HepG2 (cell line): Measurements from ENCODE around the gene CS. TPM values are rescaled to one million over a fixed set of nuclear protein-coding genes. Genes with fewer than 3 reads are reported as not detected.
A peak's percentile ranks its signal among the peaks of the same experiment; 100 is the strongest.

Experiments used
- ATAC-seq: fragments of 200-7000 bp; cut with Tn5 transposase; 3 replicates; pipeline ENCODE4 v1.9.1; 2020; ENCODE audit warnings: mild to moderate bottlenecking, moderate library complexity
- BruUV-seq: library from RNA; stranded (reverse); fragments of 400-500 nt; replicated peaks from 2 replicates; lab custom pipeline; 2021; lab: Mats Ljungman, UMichigan
- CTCF ChIA-PET: fragments of 300-600 bp; formaldehyde crosslinking; extraction: SDS; loops from one replicate; lab custom pipeline; 2021; ENCODE audit warnings: low total read pairs, inconsistent platforms, low intra/inter-chr PET ratio; lab: Yijun Ruan, JAX
- POLR2A ChIA-PET: fragments of 350-600 bp; sonication (Branson Sonifier 250); formaldehyde crosslinking; loops from one replicate; lab custom pipeline; 2020; ENCODE audit warnings: antibody characterized with exemption, inconsistent platforms; lab: Yijun Ruan, JAX
- DNase-seq: peaks from one replicate; pipeline ENCODE4 v3.0.0-alpha.2; 2015; ENCODE audit warnings: low spot score
- FAIRE-seq: peaks from 3 replicates; lab custom pipeline; 2011; peaks lifted over from hg19 to GRCh38; lab: Jason Lieb, UNC
- H2AFZ ChIP-seq: one replicate; pipeline ENCODE4 v1.6.1; 2011; ENCODE audit warnings: low read length, inconsistent platforms
- H3K27ac ChIP-seq: fragments of 300-600 bp; 3 replicates; pipeline ENCODE4 v1.8.0; 2011; ENCODE audit warnings: mixed run types, mild to moderate bottlenecking, mixed read lengths, low read length, inconsistent platforms; ENCODE audit not compliant: insufficient read depth; ENCODE audit errors: extremely low read length
- H3K27me3 ChIP-seq, 2 experiments: fragments of 200-600 bp in 1 of 2; 2 replicates in 1 of 2; 3 replicates in 1 of 2; pipeline versions ENCODE4 v1.6.0 to v1.8.0; 2011; ENCODE audit warnings: low read length in 2 of 2, mild to moderate bottlenecking in 2 of 2, moderate library complexity in 2 of 2, inconsistent platforms in 1 of 2; ENCODE audit not compliant: insufficient read depth in 2 of 2, control insufficient read depth in 1 of 2
- H3K36me3 ChIP-seq, 2 experiments: fragments of 200-600 bp in 1 of 2; replicated peaks in 1 of 2; 2 replicates in 1 of 2; 3 replicates in 1 of 2; pipeline versions ENCODE4 v1.5.1 to v1.8.0; 2011; ENCODE audit warnings: low read length in 2 of 2, inconsistent platforms in 1 of 2; ENCODE audit not compliant: insufficient read depth in 2 of 2, control insufficient read depth in 1 of 2
- H3K4me1 ChIP-seq: 2 replicates; pipeline ENCODE4 v1.5.1; 2012; ENCODE audit warnings: low read length, inconsistent platforms; ENCODE audit not compliant: insufficient read depth
- H3K4me2 ChIP-seq: 2 replicates; pipeline ENCODE4 v1.6.0; 2011; ENCODE audit warnings: low read depth, low read length, inconsistent platforms
- H3K4me3 ChIP-seq, 3 experiments: fragments of 200-600 bp in 1 of 3; sonication (generic), shearing (Covaris generic) in 1 of 3; replicated peaks in 1 of 3; 2 replicates each; pipeline ENCODE4 v1.5.1; 2011 to 2016; ENCODE audit warnings: low read length in 3 of 3, inconsistent platforms in 2 of 3, low read depth in 2 of 3, mild to moderate bottlenecking in 2 of 3, control low read depth in 1 of 3, mixed read lengths in 1 of 3; ENCODE audit not compliant: insufficient read depth in 1 of 3
- H3K79me2 ChIP-seq: one replicate; pipeline ENCODE4 v1.6.1; 2011; ENCODE audit warnings: low read length, inconsistent platforms; ENCODE audit not compliant: insufficient read depth
- H3K9ac ChIP-seq: 2 replicates; pipeline ENCODE4 v1.6.0; 2011; ENCODE audit warnings: mild to moderate bottlenecking, low read depth, low read length, inconsistent platforms; ENCODE audit not compliant: insufficient read depth
- H3K9me3 ChIP-seq: 2 replicates; pipeline ENCODE4 v1.5.1; 2012; ENCODE audit warnings: mild to moderate bottlenecking, low read length
- H4K20me1 ChIP-seq: 2 replicates; pipeline ENCODE4 v1.6.0; 2011; ENCODE audit warnings: inconsistent platforms, mild to moderate bottlenecking, low read length, moderate library complexity; ENCODE audit not compliant: insufficient read depth
- CEBPG ChIP-seq: IDR thresholded peaks from 2 replicates; pipeline ENCODE4 v1.6.1; 2016
- DMAP1 ChIP-seq: IDR thresholded peaks from 2 replicates; pipeline ENCODE4 v1.6.1; 2016
- KMT2B ChIP-seq: IDR thresholded peaks from 2 replicates; pipeline ENCODE4 v1.6.1; 2016; ENCODE audit warnings: missing genetic modification reagents, missing compliant biosample characterization
- NCOA1 ChIP-seq: sonication (generic); formaldehyde crosslinking; IDR thresholded peaks from 2 replicates; pipeline ENCODE4 v1.9.0; 2021; ENCODE audit warnings: missing genetic modification reagents
- NCOA5 ChIP-seq: sonication (generic); formaldehyde crosslinking; IDR thresholded peaks from 2 replicates; pipeline ENCODE4 v1.4.0; 2020; ENCODE audit warnings: missing genetic modification reagents
- POLR2G ChIP-seq: fragments of 200-400 bp; formaldehyde crosslinking; IDR thresholded peaks from 2 replicates; pipeline ENCODE4 v1.6.1; 2018; ENCODE audit warnings: mild to moderate bottlenecking, low read depth, low read length, moderate library complexity
- ZBTB42 ChIP-seq: sonication (generic); formaldehyde crosslinking; IDR thresholded peaks from 2 replicates; pipeline ENCODE4 v1.5.0; 2020; ENCODE audit warnings: mild to moderate bottlenecking, missing genetic modification reagents
- ZNF296 ChIP-seq: sonication (generic); formaldehyde crosslinking; conservative IDR thresholded peaks from 2 replicates; pipeline ENCODE4 v1.5.0; 2020; ENCODE audit warnings: mild to moderate bottlenecking, missing genetic modification reagents
- ZNF331 ChIP-seq: sonication (generic); formaldehyde crosslinking; IDR thresholded peaks from 2 replicates; pipeline ENCODE4 v1.4.0; 2020; ENCODE audit warnings: missing genetic modification reagents
- ZNF570 ChIP-seq: sonication (generic); formaldehyde crosslinking; IDR thresholded peaks from 2 replicates; pipeline ENCODE4 v1.4.0; 2020; ENCODE audit warnings: mild to moderate bottlenecking, missing genetic modification reagents, borderline replicate concordance
- ZNF724P ChIP-seq: sonication (generic); formaldehyde crosslinking; IDR thresholded peaks from 2 replicates; pipeline ENCODE4 v1.8.0; 2022; ENCODE audit warnings: missing genetic modification reagents, borderline replicate concordance
- WGBS: methylation state at CpG from one replicate; pipeline ENCODE4 v1.1.6; 2017; ENCODE audit warnings: low lambda C conversion rate; 5-methylcytosine and 5-hydroxymethylcytosine counted together
- in situ Hi-C: cut with HindIII; loops from 2 replicates; pipeline ENCODE4 v1.10.0; 2017; ENCODE audit warnings: low pct_unique_long_range_greater_than_20kb; ENCODE audit not compliant: extremely low pct_ligation_motif_present
- intact Hi-C: fragments of 100-400 bp; cut with micrococcal nuclease; formaldehyde crosslinking; loops from one replicate; pipeline ENCODE4 v1.10.0; 2022; ENCODE audit not compliant: unreplicated experiment
- polyA plus RNA-seq, 8 experiments: library from polyadenylated mRNA; depleted of rRNA in 3 of 8; stranded (reverse) in 7 of 8; unstranded in 1 of 8; fragments of >200 nt; fragmentation: Illumina TruSeq in 4 of 8; extraction: Trizol in 4 of 8; gene quantifications; 2 replicates each; pipeline versions ENCODE4 v1.2.1 to v1.2.3, GENCODE V29; 2011 to 2016; ENCODE audit warnings: low read depth in 4 of 8, missing spikeins in 1 of 8, mixed read lengths in 1 of 8; ENCODE audit not compliant: insufficient read depth in 1 of 8
- total RNA-seq, 5 experiments: library from RNA; depleted of rRNA; stranded (reverse); fragments of >200 nt; fragmentation: Illumina TruSeq; extraction: Trizol; gene quantifications; 2 replicates each; pipeline ENCODE4 v1.2.3, GENCODE V29; 2016; ENCODE audit warnings: low read depth in 1 of 5
- TF ChIP-seq, protein P1 (sequence below): sonication (generic); formaldehyde crosslinking; IDR thresholded peaks from 2 replicates; pipeline ENCODE4 v1.5.1; 2020; ENCODE audit warnings: mild to moderate bottlenecking, moderate library complexity, missing genetic modification reagents
- TF ChIP-seq, protein P2 (sequence below): sonication (generic); formaldehyde crosslinking; IDR thresholded peaks from 2 replicates; pipeline ENCODE4 v1.5.0; 2020; ENCODE audit warnings: mild to moderate bottlenecking, missing genetic modification reagents
- TF ChIP-seq, protein P3 (sequence below): sonication (generic); formaldehyde crosslinking; IDR thresholded peaks from 2 replicates; pipeline ENCODE4 v1.8.1; 2023; ENCODE audit warnings: mild to moderate bottlenecking, missing genetic modification reagents
- TF ChIP-seq, protein P4 (sequence below): sonication (generic); formaldehyde crosslinking; IDR thresholded peaks from 2 replicates; pipeline ENCODE4 v1.8.1; 2023; ENCODE audit warnings: missing genetic modification reagents, inconsistent platforms, borderline replicate concordance

Gene CS
- total and polyA plus RNA-seq, 2 of the 13 experiments (the other 11 are each of a cell fraction or from before 2014, with no cell fraction given) = 173 to 175 TPM

DNA sequence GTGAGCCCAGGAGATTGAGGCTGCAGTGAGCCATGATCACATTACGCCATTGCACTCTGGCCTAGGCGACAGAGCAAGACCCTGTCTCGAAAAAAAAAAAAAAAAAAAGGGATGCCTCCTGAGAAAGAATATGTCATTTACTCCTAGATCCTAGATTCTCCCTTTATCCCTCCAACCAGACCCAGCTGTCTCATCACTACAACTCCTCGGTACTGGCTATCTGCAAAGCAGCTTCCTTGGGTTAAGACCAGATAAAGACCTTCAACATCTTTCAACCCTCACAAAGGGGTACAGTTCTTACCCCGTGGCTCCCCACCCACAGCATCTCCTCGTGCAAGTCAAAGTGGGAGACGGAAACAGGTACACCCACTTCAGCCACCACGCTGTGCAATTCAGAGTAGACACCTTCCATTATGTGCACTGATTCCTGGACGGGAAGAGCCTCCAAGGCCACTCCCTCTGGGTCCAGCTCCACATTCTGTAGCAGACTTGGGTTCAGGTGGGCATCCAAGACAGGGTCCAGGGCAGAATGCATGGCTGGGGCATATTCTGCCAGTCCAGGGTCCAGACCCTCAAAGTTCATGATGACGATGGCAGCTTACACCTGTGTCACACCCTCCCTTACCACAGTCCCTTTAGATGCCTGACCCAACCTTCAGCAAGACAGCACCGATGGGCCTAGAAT, 32.5 kb upstream of the CS start:
- Histone ChIP-seq H3K9ac (peak overlapping the region; percentile 83; the same call in 1 of the 2 replicates), H3K4me1 (peaks cover 36% of the 10 kb centered on the region), H3K36me3 (peaks cover 3 to 9% of the 10 kb centered on the region in 2 experiments; a peak in 2 of 5 replicates), H3K79me2 (no peaks in the 10 kb centered on the region), H3K9me3 (no peaks in the 10 kb centered on the region), H3K27me3 (no peaks in the 10 kb centered on the region; a peak in 1 of 5 replicates), H2AFZ (no peak overlapping the region), H3K4me3 (peak overlapping the region; percentile 49 to 74 (median 71); a peak in 5 of 6 replicates), H4K20me1 (no peaks in the 10 kb centered on the region), H3K27ac (peak overlapping the region; percentile 88), H3K4me2 (peak overlapping the region; percentile 88)
- ATAC-seq (peak; percentile 3; the same call in 1 of the 3 replicates), DNase-seq (no peak), FAIRE-seq (no peak)
- in situ Hi-C loops (no loop called here), intact Hi-C loops (no loop called here)
- no TSS peak for BruUV-seq
- POLR2A ChIA-PET = interaction anchor here (0.7 to 4.7 kb wide), 19 partner anchors 12 to 779 kb away, joined by 3 to 81 read pairs (median 4); partner anchors contain the start of genes APOF, CNPY2, COQ10A and ESYT1
- CTCF ChIA-PET = no interaction called here
- 97% methylated on average over 11 of the region's 11 CpGs for WGBS
- TF ChIP-seq NCOA5 (CRISPR knock-in tag) = no peak
- TF ChIP-seq, protein P1, sequence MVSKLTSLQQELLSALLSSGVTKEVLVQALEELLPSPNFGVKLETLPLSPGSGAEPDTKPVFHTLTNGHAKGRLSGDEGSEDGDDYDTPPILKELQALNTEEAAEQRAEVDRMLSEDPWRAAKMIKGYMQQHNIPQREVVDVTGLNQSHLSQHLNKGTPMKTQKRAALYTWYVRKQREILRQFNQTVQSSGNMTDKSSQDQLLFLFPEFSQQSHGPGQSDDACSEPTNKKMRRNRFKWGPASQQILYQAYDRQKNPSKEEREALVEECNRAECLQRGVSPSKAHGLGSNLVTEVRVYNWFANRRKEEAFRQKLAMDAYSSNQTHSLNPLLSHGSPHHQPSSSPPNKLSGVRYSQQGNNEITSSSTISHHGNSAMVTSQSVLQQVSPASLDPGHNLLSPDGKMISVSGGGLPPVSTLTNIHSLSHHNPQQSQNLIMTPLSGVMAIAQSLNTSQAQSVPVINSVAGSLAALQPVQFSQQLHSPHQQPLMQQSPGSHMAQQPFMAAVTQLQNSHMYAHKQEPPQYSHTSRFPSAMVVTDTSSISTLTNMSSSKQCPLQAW (CRISPR knock-in tag) = 0 out of 2 replicates have a peak, but pooled peaks have one; percentile 47
- TF ChIP-seq, protein P2, sequence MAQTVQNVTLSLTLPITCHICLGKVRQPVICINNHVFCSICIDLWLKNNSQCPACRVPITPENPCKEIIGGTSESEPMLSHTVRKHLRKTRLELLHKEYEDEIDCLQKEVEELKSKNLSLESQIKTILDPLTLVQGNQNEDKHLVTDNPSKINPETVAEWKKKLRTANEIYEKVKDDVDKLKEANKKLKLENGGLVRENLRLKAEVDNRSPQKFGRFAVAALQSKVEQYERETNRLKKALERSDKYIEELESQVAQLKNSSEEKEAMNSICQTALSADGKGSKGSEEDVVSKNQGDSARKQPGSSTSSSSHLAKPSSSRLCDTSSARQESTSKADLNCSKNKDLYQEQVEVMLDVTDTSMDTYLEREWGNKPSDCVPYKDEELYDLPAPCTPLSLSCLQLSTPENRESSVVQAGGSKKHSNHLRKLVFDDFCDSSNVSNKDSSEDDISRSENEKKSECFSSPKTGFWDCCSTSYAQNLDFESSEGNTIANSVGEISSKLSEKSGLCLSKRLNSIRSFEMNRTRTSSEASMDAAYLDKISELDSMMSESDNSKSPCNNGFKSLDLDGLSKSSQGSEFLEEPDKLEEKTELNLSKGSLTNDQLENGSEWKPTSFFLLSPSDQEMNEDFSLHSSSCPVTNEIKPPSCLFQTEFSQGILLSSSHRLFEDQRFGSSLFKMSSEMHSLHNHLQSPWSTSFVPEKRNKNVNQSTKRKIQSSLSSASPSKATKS (CRISPR knock-in tag) = no peak
- no peak for TF ChIP-seq DMAP1 (CRISPR knock-in tag)
- no peak for TF ChIP-seq ZNF331 (CRISPR knock-in tag)
- no peak for TF ChIP-seq CEBPG
- no peak for TF ChIP-seq ZNF570 (CRISPR knock-in tag)
- TF ChIP-seq ZNF296 (CRISPR knock-in tag) = no peak
- TF ChIP-seq, protein P3, sequence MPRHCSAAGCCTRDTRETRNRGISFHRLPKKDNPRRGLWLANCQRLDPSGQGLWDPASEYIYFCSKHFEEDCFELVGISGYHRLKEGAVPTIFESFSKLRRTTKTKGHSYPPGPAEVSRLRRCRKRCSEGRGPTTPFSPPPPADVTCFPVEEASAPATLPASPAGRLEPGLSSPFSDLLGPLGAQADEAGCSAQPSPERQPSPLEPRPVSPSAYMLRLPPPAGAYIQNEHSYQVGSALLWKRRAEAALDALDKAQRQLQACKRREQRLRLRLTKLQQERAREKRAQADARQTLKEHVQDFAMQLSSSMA = no peak
- no peak for TF ChIP-seq NCOA1
- no peak for TF ChIP-seq KMT2B (CRISPR knock-in tag)
- TF ChIP-seq, protein P4, sequence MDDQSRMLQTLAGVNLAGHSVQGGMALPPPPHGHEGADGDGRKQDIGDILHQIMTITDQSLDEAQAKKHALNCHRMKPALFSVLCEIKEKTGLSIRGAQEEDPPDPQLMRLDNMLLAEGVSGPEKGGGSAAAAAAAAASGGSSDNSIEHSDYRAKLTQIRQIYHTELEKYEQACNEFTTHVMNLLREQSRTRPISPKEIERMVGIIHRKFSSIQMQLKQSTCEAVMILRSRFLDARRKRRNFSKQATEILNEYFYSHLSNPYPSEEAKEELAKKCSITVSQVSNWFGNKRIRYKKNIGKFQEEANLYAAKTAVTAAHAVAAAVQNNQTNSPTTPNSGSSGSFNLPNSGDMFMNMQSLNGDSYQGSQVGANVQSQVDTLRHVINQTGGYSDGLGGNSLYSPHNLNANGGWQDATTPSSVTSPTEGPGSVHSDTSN = no peak
- TF ChIP-seq ZNF724P (CRISPR knock-in tag) = no peak
- TF ChIP-seq ZBTB42 = no peak
- no peak for TF ChIP-seq POLR2G
